AG04450 (cell line): Measurements from ENCODE around the gene IFT122. TPM values are rescaled to one million over a fixed set of nuclear protein-coding genes. Genes with fewer than 3 reads are reported as not detected.

Experiments
- CTCF ChIA-PET: fragments of 300-600, 350-600 bp; formaldehyde crosslinking; extraction: SDS; loops from one replicate; lab custom pipeline; 2022; ENCODE audit warnings: antibody characterized with exemption, inconsistent platforms; lab: Charles Lee
- POLR2A ChIA-PET: fragments of 350-600 bp; formaldehyde crosslinking; extraction: SDS; loops from one replicate; lab custom pipeline; 2021; ENCODE audit warnings: antibody characterized with exemption, inconsistent platforms; lab: Yijun Ruan, JAX
- DNase-seq: peaks from one replicate; pipeline ENCODE4 v3.0.0-alpha.2; 2011; ENCODE audit warnings: low read depth, low spot score
- H3K27ac ChIP-seq: one replicate; pipeline ENCODE4 v1.5.1; 2012; ENCODE audit warnings: low read depth, low read length, control low read depth
- H3K27me3 ChIP-seq: one replicate; pipeline ENCODE4 v1.6.0; 2012; ENCODE audit warnings: low read length; ENCODE audit not compliant: control insufficient read depth, insufficient read depth
- H3K4me3 ChIP-seq: 2 replicates; pipeline ENCODE4 v1.5.1; 2011; ENCODE audit warnings: mild to moderate bottlenecking, low read depth, low read length, control low read depth
- H3K9me3 ChIP-seq: 2 replicates; pipeline ENCODE4 v1.5.1; 2012; ENCODE audit warnings: low read length; ENCODE audit not compliant: control insufficient read depth, insufficient read depth
- polyA plus RNA-seq: library from polyadenylated mRNA; depleted of rRNA; stranded (reverse); fragments of >200 nt; gene quantifications from 2 replicates; pipeline ENCODE4 v1.2.3, GENCODE V29; 2011
- TF ChIP-seq, protein P1 (sequence below): IDR thresholded peaks from 2 replicates; pipeline ENCODE4 v1.5.1; 2011; ENCODE audit warnings: low read depth, low read length, control low read depth, inconsistent platforms

Gene IFT122
- polyA plus RNA-seq, 1 experiment = 14.3 TPM

- Histone ChIP-seq H3K4me3 (no peak overlapping the region), H3K27ac (no peak overlapping the region), H3K9me3 (no peaks in the 10 kb centered on the region), H3K27me3 (no peaks in the 10 kb centered on the region)
- CTCF ChIA-PET = interaction anchor here (0.9 to 1.5 kb wide), 2 partner anchors 10 to 45 kb away, joined by 4 read pairs; no protein-coding TSS in a partner anchor
- TF ChIP-seq, protein P1, sequence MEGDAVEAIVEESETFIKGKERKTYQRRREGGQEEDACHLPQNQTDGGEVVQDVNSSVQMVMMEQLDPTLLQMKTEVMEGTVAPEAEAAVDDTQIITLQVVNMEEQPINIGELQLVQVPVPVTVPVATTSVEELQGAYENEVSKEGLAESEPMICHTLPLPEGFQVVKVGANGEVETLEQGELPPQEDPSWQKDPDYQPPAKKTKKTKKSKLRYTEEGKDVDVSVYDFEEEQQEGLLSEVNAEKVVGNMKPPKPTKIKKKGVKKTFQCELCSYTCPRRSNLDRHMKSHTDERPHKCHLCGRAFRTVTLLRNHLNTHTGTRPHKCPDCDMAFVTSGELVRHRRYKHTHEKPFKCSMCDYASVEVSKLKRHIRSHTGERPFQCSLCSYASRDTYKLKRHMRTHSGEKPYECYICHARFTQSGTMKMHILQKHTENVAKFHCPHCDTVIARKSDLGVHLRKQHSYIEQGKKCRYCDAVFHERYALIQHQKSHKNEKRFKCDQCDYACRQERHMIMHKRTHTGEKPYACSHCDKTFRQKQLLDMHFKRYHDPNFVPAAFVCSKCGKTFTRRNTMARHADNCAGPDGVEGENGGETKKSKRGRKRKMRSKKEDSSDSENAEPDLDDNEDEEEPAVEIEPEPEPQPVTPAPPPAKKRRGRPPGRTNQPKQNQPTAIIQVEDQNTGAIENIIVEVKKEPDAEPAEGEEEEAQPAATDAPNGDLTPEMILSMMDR = no peak
- DNase-seq = no peak
- POLR2A ChIA-PET = no interaction called here
Observed at GRCh38 chr3:129445471-129445870, 5.4 kb downstream of the IFT122 start.

- no peaks in the 10 kb centered on the region for H3K9me3 ChIP-seq
- no peak for DNase-seq
- no peak overlapping the region for H3K4me3 ChIP-seq
- H3K27me3 ChIP-seq = no peaks in the 10 kb centered on the region
- ChIA-PET POLR2A (no interaction called here), CTCF (no interaction called here)
- no peak overlapping the region for H3K27ac ChIP-seq
- TF ChIP-seq, protein P1 = no peak
Observed at GRCh38 chr3:129446926-129447325, 6.9 kb downstream of the IFT122 start.

GRCh38 chr3:129448186-129448895, 8.3 kb downstream of the IFT122 start:
- POLR2A ChIA-PET = no interaction called here
- Histone ChIP-seq H3K9me3 (no peaks in the 10 kb centered on the region), H3K4me3 (no peak overlapping the region), H3K27ac (no peak overlapping the region), H3K27me3 (no peaks in the 10 kb centered on the region)
- no peak for DNase-seq
- TF ChIP-seq, protein P1 = no peak
- CTCF ChIA-PET = interaction anchor here (1.4 kb wide), 1 partner anchor 65 kb away, joined by 3 read pairs; no protein-coding TSS in a partner anchor

GRCh38 chr3:129449279-129450115, 9.5 kb downstream of the IFT122 start:
- H3K27ac ChIP-seq = no peak overlapping the region

More at GRCh38 chr3:129449279-129450115, 9.5 kb downstream of the IFT122 start:
- Histone ChIP-seq H3K27me3 (no peaks in the 10 kb centered on the region), H3K4me3 (no peak overlapping the region), H3K9me3 (no peaks in the 10 kb centered on the region)
- CTCF ChIA-PET = interaction anchor here (0.8 to 1.4 kb wide), 2 partner anchors 41 to 66 kb away, joined by 3 read pairs; no protein-coding TSS in a partner anchor
- DNase-seq = no peak
- TF ChIP-seq, protein P1 = no peak
- POLR2A ChIA-PET = no interaction called here
